GM12872 (cell line): ENCODE data around the gene CELSR1.

ENCODE experiments used
- CTCF ChIP-seq: IDR thresholded peaks from 3 replicates; pipeline ENCODE4 v1.5.1; 2011; ENCODE audit warnings: low read depth, mild to moderate bottlenecking, low read length, moderate library complexity; ENCODE audit not compliant: insufficient read depth

Gene CELSR1

GRCh38 chr22:46521994-46522393 lies 15.4 kb downstream of the CELSR1 start:
- no peak for TF ChIP-seq CTCF

GRCh38 chr22:46520880-46521279 lies 16.5 kb downstream of the CELSR1 start:
- TF ChIP-seq CTCF, result no peak

GRCh38 chr22:46519377-46519776 lies 18.0 kb downstream of the CELSR1 start:
- TF ChIP-seq CTCF, result no peak

- no peak for TF ChIP-seq CTCF
Observed at GRCh38 chr22:46518542-46519325, 18.7 kb downstream of the CELSR1 start.

GRCh38 chr22:46518038-46518437 lies 19.4 kb downstream of the CELSR1 start:
- TF ChIP-seq CTCF, result no peak

- TF ChIP-seq CTCF, result no peak
Observed at GRCh38 chr22:46517255-46517761, 20.1 kb downstream of the CELSR1 start.

GRCh38 chr22:46516638-46517037 lies 20.8 kb downstream of the CELSR1 start:
- TF ChIP-seq CTCF, result no peak
